Measurements from ENCODE around the gene JPH2. TPM values are rescaled to one million over a fixed set of nuclear protein-coding genes. Genes with fewer than 3 reads are reported as not detected.

The JPH2 gene
- total RNA-seq, 1 donor from 2014 or later: 0.07 TPM

DNA sequence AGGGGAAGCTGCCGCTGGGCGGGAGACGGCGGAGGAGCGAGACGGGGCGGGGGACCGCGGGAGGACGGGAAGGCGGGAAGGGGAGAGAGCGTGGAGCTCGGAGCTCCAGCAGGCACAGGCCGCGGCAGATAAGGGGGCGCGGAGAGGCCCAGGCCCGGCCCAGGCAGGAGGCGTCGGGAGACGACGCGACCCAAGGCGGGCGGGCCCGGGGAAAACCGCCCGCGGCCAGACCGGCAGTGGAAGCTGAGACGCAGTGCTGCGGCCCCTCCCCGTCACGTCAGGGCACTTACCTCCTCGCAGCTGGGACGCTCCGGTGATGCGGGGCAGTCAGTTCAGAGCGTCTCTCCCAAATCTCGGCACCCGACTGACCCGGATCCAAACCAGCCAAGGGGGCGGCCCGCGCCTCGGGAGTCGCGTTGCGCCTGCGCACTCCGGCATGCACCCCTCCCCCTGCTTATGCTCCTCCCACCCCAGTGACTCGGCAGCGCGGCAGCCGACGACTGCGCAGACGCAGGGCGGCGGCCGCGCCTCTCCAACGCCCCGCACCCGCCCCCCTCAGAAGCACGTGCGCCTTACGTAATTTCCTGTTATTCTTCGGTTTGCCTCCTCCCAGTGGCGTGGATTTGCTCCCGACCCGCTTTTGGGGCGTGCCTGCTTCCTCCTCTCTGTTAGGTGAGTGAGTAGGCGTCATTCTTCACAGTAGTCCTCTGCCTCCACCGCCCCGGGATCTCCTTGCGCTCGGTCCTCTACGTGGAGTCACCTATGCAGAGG lies 23.6 kb upstream of the JPH2 start, which contains the start of gene OSER1:
Gene OSER1, minus strand, starts transcription at position 366 of the 771 bp plus-strand sequence. CDS start 3,814 bp downstream, outside the sequence.
- H3K4me3 Mint-ChIP-seq: peak within 1 kb of the TSS; percentile 97

GRCh38 chr20:44209686-44210405 lies 22.9 kb upstream of the JPH2 start:
- H3K4me3 Mint-ChIP-seq: peak overlapping the region; percentile 97
- H3K4me1 Mint-ChIP-seq: peaks cover 55% of the 10 kb centered on the region
- no peaks in the 10 kb centered on the region for H3K36me3 Mint-ChIP-seq (ENCODE audit: low read depth)
- no peak for DNase-seq (ENCODE audit: low read depth, low spot score)
- H3K27me3 Mint-ChIP-seq (ENCODE audit: low read depth): no peaks in the 10 kb centered on the region
- peak overlapping the region; percentile 100 for H3K27ac Mint-ChIP-seq (ENCODE audit: unreplicated experiment)
- TF ChIP-seq, protein P1, sequence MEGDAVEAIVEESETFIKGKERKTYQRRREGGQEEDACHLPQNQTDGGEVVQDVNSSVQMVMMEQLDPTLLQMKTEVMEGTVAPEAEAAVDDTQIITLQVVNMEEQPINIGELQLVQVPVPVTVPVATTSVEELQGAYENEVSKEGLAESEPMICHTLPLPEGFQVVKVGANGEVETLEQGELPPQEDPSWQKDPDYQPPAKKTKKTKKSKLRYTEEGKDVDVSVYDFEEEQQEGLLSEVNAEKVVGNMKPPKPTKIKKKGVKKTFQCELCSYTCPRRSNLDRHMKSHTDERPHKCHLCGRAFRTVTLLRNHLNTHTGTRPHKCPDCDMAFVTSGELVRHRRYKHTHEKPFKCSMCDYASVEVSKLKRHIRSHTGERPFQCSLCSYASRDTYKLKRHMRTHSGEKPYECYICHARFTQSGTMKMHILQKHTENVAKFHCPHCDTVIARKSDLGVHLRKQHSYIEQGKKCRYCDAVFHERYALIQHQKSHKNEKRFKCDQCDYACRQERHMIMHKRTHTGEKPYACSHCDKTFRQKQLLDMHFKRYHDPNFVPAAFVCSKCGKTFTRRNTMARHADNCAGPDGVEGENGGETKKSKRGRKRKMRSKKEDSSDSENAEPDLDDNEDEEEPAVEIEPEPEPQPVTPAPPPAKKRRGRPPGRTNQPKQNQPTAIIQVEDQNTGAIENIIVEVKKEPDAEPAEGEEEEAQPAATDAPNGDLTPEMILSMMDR (conservative IDR thresholded peaks at IDR 0.05): no peak
- H3K9me3 Mint-ChIP-seq: no peaks in the 10 kb centered on the region

More for the DNA sequence above, 23.6 kb upstream of the JPH2 start, which contains the start of gene OSER1:
- Mint-ChIP-seq H3K4me1 (peaks cover 60% of the 10 kb centered on the region), H3K27me3 (ENCODE audit: low read depth) (no peaks in the 10 kb centered on the region), H3K36me3 (ENCODE audit: low read depth) (no peaks in the 10 kb centered on the region), H3K27ac (ENCODE audit: unreplicated experiment) (peak within 1 kb of the TSS; percentile 100), H3K9me3 (no peaks in the 10 kb centered on the region)
- peak; percentile 96 for DNase-seq (ENCODE audit: low read depth, low spot score)
- TF ChIP-seq, protein P1 (conservative IDR thresholded peaks at IDR 0.05): no peak

DNA sequence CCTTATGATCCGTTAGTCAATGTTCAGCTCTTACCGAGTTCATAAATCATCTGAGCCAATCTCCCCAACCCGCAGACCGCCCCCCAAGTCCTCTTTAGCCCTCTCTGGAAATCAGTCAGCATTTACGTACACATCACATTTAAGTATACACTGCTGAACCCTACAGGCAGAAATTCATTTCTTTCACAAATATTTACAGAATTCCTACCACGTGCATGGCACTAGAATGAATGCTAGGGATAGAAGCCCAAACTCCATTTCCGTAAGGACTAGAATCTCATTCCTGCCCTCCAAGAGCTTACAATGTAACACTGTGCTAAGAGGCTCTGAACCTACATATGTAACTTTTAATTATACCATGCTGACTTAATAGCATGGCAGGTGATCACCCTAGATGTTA lies 21.8 kb upstream of the JPH2 start:
- H3K27me3 Mint-ChIP-seq (ENCODE audit: low read depth): no peaks in the 10 kb centered on the region
- TF ChIP-seq, protein P1 (conservative IDR thresholded peaks at IDR 0.05): no peak
- H3K36me3 Mint-ChIP-seq (ENCODE audit: low read depth): no peaks in the 10 kb centered on the region
- H3K27ac Mint-ChIP-seq (ENCODE audit: unreplicated experiment): peak overlapping the region; percentile 100
- no peaks in the 10 kb centered on the region for H3K9me3 Mint-ChIP-seq
- H3K4me3 Mint-ChIP-seq: peak overlapping the region; percentile 97
- DNase-seq (ENCODE audit: low read depth, low spot score): no peak
- H3K4me1 Mint-ChIP-seq: peaks cover 55% of the 10 kb centered on the region

GRCh38 chr20:44208165-44208564 lies 21.2 kb upstream of the JPH2 start:
- no peak overlapping the region for H3K27ac Mint-ChIP-seq (ENCODE audit: unreplicated experiment)
- peak overlapping the region; percentile 97 for H3K4me3 Mint-ChIP-seq
- no peaks in the 10 kb centered on the region for H3K9me3 Mint-ChIP-seq
- TF ChIP-seq, protein P1 (conservative IDR thresholded peaks at IDR 0.05): no peak
- H3K27me3 Mint-ChIP-seq (ENCODE audit: low read depth): no peaks in the 10 kb centered on the region
- DNase-seq (ENCODE audit: low read depth, low spot score): no peak
- H3K4me1 Mint-ChIP-seq: peaks cover 55% of the 10 kb centered on the region
- no peaks in the 10 kb centered on the region for H3K36me3 Mint-ChIP-seq (ENCODE audit: low read depth)

DNA sequence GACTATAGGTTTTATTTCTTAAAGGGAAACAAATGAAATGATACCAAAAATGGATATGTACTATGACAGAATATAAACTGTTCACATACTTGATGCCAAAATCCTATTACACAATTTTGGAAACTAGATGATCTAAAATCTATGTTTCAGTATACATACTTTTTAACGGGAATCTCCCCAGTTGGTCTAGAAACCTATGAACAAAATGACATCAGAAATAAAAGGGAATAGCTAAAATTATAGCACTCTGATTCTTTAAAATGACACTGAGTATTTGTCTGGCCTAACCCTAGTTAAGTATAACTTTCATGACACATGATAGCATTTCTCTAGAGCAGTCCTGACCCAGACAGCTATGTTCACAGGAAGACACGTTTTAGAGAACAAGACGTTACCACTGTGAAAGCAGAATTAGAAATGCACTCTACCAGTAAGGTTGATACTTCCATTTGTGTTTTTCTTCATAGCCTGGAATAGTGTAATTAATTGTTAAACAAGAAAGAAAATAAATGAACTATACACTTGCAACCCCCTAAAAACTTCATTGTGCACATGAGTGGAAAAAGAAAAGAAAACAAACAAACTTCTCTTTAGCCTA lies 20.2 kb upstream of the JPH2 start:
- Mint-ChIP-seq H3K36me3 (ENCODE audit: low read depth) (no peaks in the 10 kb centered on the region), H3K4me1 (peaks cover 55% of the 10 kb centered on the region), H3K27me3 (ENCODE audit: low read depth) (no peaks in the 10 kb centered on the region), H3K4me3 (peak overlapping the region; percentile 61), H3K27ac (ENCODE audit: unreplicated experiment) (no peak overlapping the region), H3K9me3 (no peaks in the 10 kb centered on the region)
- TF ChIP-seq, protein P1 (conservative IDR thresholded peaks at IDR 0.05): no peak
- DNase-seq (ENCODE audit: low read depth, low spot score): no peak
